IPS-18c (cell line): ENCODE data around the gene AP1S3.
"Not testable (repeated sequence)": the region's sequence is repeated elsewhere in the genome, so short reads cannot be mapped to it uniquely, and the experiment has no call there.

ENCODE experiments used
- H3K4me3 ChIP-seq: 2 replicates; pipeline ENCODE4 v1.7.0; 2013; ENCODE audit warnings: low read depth, mild to moderate bottlenecking, low read length, moderate library complexity; ENCODE audit not compliant: insufficient read depth
- H3K9me3 ChIP-seq: one replicate; pipeline ENCODE4 v1.6.1; 2013; ENCODE audit warnings: mild to moderate bottlenecking, low read length, moderate library complexity; ENCODE audit not compliant: control insufficient read depth, insufficient read depth

Gene AP1S3

DNA sequence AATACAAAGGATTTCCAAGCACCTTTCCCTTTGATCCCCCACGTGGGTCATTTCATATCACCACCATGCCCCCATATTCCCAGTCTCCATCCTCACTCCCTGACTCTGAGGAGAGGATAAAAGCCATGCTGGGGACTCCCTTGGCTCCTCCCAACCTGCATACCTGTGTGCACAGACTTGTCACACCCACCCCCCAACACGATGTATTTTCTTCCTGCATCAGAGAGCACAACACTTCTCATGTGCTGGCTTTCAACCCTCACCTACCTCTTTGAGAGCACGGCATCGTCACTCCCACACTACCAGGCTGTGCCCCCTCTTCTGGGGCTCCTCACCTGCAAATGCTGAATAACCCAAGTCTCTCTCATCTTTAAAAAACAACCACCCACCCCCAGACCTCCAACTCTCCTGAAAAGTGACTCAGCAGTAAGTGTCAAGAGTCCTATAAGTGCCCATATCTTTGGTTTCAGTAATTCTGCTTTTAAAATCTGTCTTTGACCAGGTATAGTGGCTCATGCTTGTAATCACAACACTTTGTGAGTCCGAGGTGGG lies 53.1 kb downstream of the AP1S3 start:
- Histone ChIP-seq H3K4me3 (no peak overlapping the region), H3K9me3 (no peaks in the 10 kb centered on the region)

- no peak overlapping the region for H3K4me3 ChIP-seq
- no peaks in the 10 kb centered on the region for H3K9me3 ChIP-seq
Measured at GRCh38 chr2:223782629-223783028, 54.8 kb downstream of the AP1S3 start.

DNA sequence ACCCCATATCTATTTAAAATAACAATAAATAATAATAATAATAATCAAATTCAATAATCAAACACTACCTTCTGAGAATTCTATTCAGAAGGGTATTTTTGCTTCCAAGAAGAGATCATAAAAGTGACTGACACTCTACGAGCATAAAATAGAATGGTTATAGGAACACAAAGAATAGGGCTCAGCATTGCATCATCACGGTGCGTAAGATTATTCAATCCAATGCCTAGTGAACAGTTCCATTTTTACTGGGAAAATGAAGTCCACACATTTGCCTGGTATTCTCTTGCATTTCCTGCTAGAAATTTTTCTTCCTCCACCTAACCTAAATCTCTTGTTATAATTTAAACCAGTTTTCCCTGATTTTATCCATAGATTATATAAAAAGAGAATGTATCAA lies 55.8 kb downstream of the AP1S3 start:
- Histone ChIP-seq H3K9me3 (no peaks in the 10 kb centered on the region), H3K4me3 (no peak overlapping the region)

DNA sequence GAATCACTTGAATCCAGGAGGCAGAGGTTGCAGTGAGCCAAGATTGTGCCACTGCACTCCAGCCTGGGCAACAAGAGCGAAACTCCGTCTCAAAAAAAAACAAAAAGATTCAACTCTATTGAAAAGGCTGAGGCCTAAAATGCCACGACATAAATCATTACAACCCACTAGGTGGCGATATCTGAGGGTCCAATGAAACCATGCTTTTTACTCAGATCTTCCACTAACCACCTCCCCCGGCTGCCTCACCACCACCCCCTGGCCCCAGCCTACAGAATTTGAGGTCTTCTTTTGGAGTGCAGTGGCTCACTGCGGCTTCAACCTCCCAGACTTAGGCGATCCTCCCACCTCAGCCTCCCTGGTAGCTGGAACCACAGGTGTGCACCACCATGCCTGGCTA lies 57.5 kb downstream of the AP1S3 start:
- H3K4me3 ChIP-seq, result no peak overlapping the region
- H3K9me3 ChIP-seq, result no peaks in the 10 kb centered on the region

DNA sequence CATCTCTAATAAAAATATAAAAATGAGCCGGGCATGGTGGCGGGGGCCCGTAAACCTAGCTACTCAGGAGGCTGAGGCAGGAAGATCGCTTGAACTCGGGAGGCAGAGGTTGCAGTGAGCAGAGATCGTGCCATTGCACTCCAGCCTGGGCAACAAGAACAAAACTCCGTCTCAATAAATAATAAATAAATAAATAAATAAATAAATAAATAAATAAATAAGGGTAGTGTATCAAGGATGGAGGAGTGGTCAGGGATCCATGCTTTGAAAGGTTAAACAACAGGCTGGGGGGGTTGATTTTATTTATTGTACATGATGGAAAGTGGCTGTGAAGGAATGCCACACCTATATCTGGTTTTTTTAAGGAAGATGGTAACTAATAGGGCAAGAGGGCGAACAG lies 63.2 kb downstream of the AP1S3 start:
- Histone ChIP-seq H3K4me3 (no peak overlapping the region), H3K9me3 (no peaks in the 10 kb centered on the region)

DNA sequence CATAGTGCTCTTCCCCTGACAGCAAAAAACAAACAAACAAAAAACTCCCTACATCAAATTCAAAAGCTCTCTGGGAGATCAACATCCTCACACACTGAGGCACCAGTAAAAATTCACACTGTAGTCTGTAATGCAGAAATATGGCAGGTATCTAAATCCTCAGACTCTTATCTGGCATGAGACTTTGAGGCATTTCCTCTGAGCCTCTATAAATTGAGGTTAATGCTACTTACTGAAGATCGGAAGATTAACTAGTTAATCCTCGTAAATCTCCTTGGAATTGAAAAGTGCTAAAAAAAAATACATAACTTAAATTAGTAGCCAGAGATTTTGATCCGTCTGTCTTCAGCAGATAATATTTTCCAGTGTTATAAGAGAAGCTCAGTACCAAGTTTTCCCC lies 65.0 kb downstream of the AP1S3 start:
- H3K4me3 ChIP-seq, result no peak overlapping the region
- no peaks in the 10 kb centered on the region for H3K9me3 ChIP-seq

- Histone ChIP-seq H3K9me3 (no peaks in the 10 kb centered on the region), H3K4me3 (no peak overlapping the region)
Measured at GRCh38 chr2:223771475-223771874, 65.9 kb downstream of the AP1S3 start.

DNA sequence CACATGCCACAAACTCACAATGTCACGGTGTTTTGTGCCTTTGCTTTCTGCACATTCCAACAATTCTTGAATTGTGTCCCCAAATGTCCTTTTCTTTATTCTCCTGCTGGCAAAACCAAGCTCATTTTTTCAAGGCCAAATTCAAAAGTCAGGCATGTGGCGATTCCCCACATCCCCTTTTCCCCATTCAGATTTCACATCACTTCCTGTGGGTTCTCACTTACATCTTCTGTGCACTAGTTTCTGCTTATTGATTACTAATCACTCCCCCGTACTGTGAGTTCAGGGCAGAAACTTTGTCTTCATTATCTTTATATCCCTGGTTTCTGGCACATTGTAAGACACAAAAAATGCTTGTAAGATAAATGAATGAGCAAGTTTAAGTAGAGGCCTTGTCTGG lies 69.2 kb downstream of the AP1S3 start:
- H3K4me3 ChIP-seq, result no peak overlapping the region

GRCh38 chr2:223767341-223767740 lies 70.0 kb downstream of the AP1S3 start:
- no peak overlapping the region for H3K4me3 ChIP-seq
- H3K9me3 ChIP-seq, result no peaks in the 10 kb centered on the region

More for the DNA sequence above, 69.2 kb downstream of the AP1S3 start:
- H3K9me3 ChIP-seq, result no peaks in the 10 kb centered on the region

DNA sequence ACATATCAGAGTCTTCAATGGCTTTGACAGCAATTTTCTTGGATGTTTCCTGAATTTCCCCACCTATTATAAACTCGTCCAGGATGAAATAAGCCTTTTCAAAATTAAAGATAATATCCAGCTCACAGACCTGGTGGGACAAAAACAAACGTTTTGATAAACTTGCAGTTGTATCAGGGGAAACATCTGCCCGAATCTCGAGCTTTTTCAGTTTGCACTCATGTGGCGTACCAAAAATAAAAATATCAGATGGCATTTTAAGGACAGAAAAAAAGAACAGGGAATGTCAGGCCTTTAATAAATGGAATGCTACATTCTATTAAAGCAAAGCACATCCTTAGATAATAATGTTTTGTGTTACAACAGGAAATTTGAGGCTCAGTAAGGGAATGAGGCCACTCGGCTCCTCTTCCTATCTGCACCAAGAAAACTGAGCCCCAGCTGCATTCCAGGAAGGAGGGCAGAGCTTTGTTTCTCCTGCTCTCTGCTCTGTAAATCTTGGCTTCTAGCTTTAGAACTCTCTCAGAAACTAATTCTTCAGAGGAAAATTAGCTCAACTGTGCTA lies 72.1 kb downstream of the AP1S3 start:
- no peak overlapping the region for H3K4me3 ChIP-seq

DNA sequence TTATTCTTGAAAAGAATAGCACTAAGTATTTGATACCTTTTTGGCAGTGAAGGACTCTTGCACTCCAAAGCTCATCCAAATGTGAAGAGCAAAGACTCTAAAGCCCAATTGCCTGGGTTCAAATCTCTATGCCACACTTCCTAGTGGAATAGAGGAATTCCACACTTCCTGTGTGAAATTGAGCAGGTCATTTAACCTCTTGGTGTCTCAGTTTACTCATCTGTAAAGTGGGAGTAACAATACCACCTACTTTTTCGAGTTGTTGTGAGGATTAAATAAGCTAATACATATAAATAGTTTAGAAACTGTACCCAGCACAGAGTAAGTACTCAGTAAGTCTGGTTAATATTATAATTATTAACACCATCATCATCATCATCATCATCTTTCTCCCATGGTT lies 72.6 kb downstream of the AP1S3 start:
- no peaks in the 10 kb centered on the region for H3K9me3 ChIP-seq

More for the DNA sequence above, 72.1 kb downstream of the AP1S3 start:
- H3K9me3 ChIP-seq, result no peaks in the 10 kb centered on the region

GRCh38 chr2:223762853-223763252 lies 74.5 kb downstream of the AP1S3 start:
- no peak overlapping the region for H3K4me3 ChIP-seq
- no peaks in the 10 kb centered on the region for H3K9me3 ChIP-seq

More for the DNA sequence above, 72.6 kb downstream of the AP1S3 start:
- H3K4me3 ChIP-seq, result no peak overlapping the region

GRCh38 chr2:223761746-223762145 lies 75.6 kb downstream of the AP1S3 start:
- H3K9me3 ChIP-seq, H3K4me3 ChIP-seq: not testable (repeated sequence)

GRCh38 chr2:223760838-223761502 lies 76.4 kb downstream of the AP1S3 start:
- no peak overlapping the region for H3K4me3 ChIP-seq
- no peaks in the 10 kb centered on the region for H3K9me3 ChIP-seq

GRCh38 chr2:223759569-223760430 lies 77.6 kb downstream of the AP1S3 start:
- Histone ChIP-seq H3K4me3 (no peak overlapping the region), H3K9me3 (no peaks in the 10 kb centered on the region)

DNA sequence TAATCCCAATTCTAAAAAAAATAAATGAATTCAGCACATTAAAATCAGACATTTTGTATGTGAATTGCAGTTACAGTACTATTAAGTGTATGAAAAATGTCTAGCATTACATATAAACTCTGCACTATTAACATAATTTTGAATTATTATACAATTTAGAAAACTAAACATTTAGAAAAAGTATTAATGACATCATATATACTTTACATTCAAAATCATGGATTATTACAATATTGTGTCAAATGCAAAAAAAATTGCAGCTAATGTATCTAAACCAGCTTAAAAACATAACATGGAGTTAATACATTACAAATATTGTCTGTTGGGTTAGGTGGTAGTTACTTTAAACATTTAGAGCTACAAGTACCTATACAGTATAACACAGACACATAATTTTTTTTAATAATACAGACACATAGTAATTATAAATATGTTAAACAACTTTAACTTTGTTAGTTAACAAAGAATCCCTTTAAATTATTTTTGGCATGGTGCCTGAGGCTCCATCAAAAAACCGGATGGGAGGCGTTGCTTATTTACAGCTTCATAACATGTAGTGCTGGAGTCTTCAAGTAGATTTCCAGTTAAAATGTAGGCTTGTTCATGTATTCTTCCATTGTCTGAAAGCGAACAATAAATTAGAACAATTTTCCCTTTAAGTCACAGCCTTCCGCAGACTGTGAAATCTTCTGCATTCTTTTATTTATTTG lies 79.1 kb downstream of the AP1S3 start:
- no peak overlapping the region for H3K4me3 ChIP-seq
- no peaks in the 10 kb centered on the region for H3K9me3 ChIP-seq

- Histone ChIP-seq H3K9me3 (no peaks in the 10 kb centered on the region), H3K4me3 (no peak overlapping the region)
Measured at GRCh38 chr2:223753940-223754339, 83.4 kb downstream of the AP1S3 start.
